ENCODE results near the gene C9orf85.

The C9orf85 gene

GRCh38 chr9:72012646-72013045, 101.2 kb downstream of the C9orf85 start:
- no peak for DNase-seq (ENCODE audit: extremely low read depth, low read depth)
- no peak for TF ChIP-seq CTCF (IDR thresholded peaks at IDR 0.05; ENCODE audit: low read depth, low read length)

GRCh38 chr9:72013292-72013760, 101.9 kb downstream of the C9orf85 start:
- DNase-seq (ENCODE audit: extremely low read depth, low read depth): no peak
- TF ChIP-seq CTCF (IDR thresholded peaks at IDR 0.05; ENCODE audit: low read depth, low read length): no peak

GRCh38 chr9:72022841-72023240, 111.4 kb downstream of the C9orf85 start:
- no peak for TF ChIP-seq CTCF (IDR thresholded peaks at IDR 0.05; ENCODE audit: low read depth, low read length)
- no peak for DNase-seq (ENCODE audit: extremely low read depth, low read depth)
